T-helper 17 cell (primary cell): Measurements from ENCODE around the gene KCNIP4. TPM values are rescaled to one million over a fixed set of nuclear protein-coding genes. Genes with fewer than 3 reads are reported as not detected.

ENCODE experiments used
- ATAC-seq: fragments of 150-1000 bp; cut with Tn5 transposase; 2 replicates; pipeline ENCODE4 v1.10.0; 2021; ENCODE audit warnings: mild to moderate bottlenecking, moderate library complexity
- DNase-seq, 3 donors: peaks; one replicate each; pipeline versions ENCODE4 v3.0.0 to v3.0.0-alpha.2; 2020 to 2021
- H3K9me3 ChIP-seq: one replicate; pipeline ENCODE4 v1.7.0; 2013; ENCODE audit warnings: low read length, mild to moderate bottlenecking; ENCODE audit not compliant: control insufficient read depth, poor library complexity, severe bottlenecking
- H3K27ac Mint-ChIP-seq: one replicate; pipeline ENCODE4 v1.8.0; 2022; ENCODE audit warnings: mild to moderate bottlenecking, moderate library complexity, mixed read lengths
- H3K27me3 Mint-ChIP-seq: one replicate; pipeline ENCODE4 v1.8.0; 2022; ENCODE audit warnings: mixed read lengths
- H3K36me3 Mint-ChIP-seq: one replicate; pipeline ENCODE4 v1.8.0; 2022; ENCODE audit warnings: low read depth, mixed read lengths
- H3K4me1 Mint-ChIP-seq: one replicate; pipeline ENCODE4 v1.8.0; 2022; ENCODE audit warnings: mild to moderate bottlenecking, mixed read lengths
- H3K4me3 Mint-ChIP-seq: one replicate; pipeline ENCODE4 v1.8.0; 2022; ENCODE audit warnings: mild to moderate bottlenecking, moderate library complexity, mixed read lengths
- total RNA-seq, 4 donors: library from RNA in 2 of 4; stranded (reverse) in 2 of 4; gene quantifications; one replicate each; pipeline ENCODE4 v1.2.3 and lab custom pipeline; 2022 to 2026

The KCNIP4 gene
- total RNA-seq, 2 donors from 2014 or later: not detected

- Mint-ChIP-seq H3K27me3 (peaks cover 28% of the 10 kb centered on the region), H3K36me3 (no peaks in the 10 kb centered on the region), H3K4me3 (no peak overlapping the region), H3K27ac (no peak overlapping the region), H3K4me1 (peaks cover 2% of the 10 kb centered on the region)
- ATAC-seq (no peak), DNase-seq (no peak)
- H3K9me3 ChIP-seq: no peaks in the 10 kb centered on the region
Measured at GRCh38 chr4:20684852-20685763, 1263.5 kb downstream of the KCNIP4 start.

GRCh38 chr4:20683766-20684165 lies 1264.8 kb downstream of the KCNIP4 start:
- Mint-ChIP-seq H3K27me3 (peaks cover 22% of the 10 kb centered on the region), H3K4me3 (no peak overlapping the region), H3K36me3 (no peaks in the 10 kb centered on the region), H3K4me1 (peaks cover 2% of the 10 kb centered on the region), H3K27ac (no peak overlapping the region)
- DNase-seq (no peak), ATAC-seq (no peak)
- no peaks in the 10 kb centered on the region for H3K9me3 ChIP-seq

GRCh38 chr4:20682853-20683252 lies 1265.7 kb downstream of the KCNIP4 start:
- Mint-ChIP-seq H3K36me3 (no peaks in the 10 kb centered on the region), H3K27ac (no peak overlapping the region), H3K4me1 (peaks cover 2% of the 10 kb centered on the region), H3K4me3 (no peak overlapping the region), H3K27me3 (peaks cover 31% of the 10 kb centered on the region)
- no peak for ATAC-seq
- no peak for DNase-seq
- H3K9me3 ChIP-seq: no peaks in the 10 kb centered on the region

GRCh38 chr4:20681271-20681670 lies 1267.3 kb downstream of the KCNIP4 start:
- DNase-seq: no peak
- H3K9me3 ChIP-seq: no peaks in the 10 kb centered on the region
- no peak overlapping the region for H3K27ac Mint-ChIP-seq
- no peaks in the 10 kb centered on the region for H3K36me3 Mint-ChIP-seq
- no peak overlapping the region for H3K4me3 Mint-ChIP-seq
- H3K4me1 Mint-ChIP-seq: peaks cover 2% of the 10 kb centered on the region
- H3K27me3 Mint-ChIP-seq: peaks cover 47% of the 10 kb centered on the region
- ATAC-seq: no peak

GRCh38 chr4:20680736-20681135 lies 1267.8 kb downstream of the KCNIP4 start:
- DNase-seq (no peak), ATAC-seq (no peak)
- Mint-ChIP-seq H3K4me3 (no peak overlapping the region), H3K27me3 (peaks cover 52% of the 10 kb centered on the region), H3K36me3 (no peaks in the 10 kb centered on the region), H3K27ac (no peak overlapping the region), H3K4me1 (peaks cover 2% of the 10 kb centered on the region)
- no peaks in the 10 kb centered on the region for H3K9me3 ChIP-seq

GRCh38 chr4:20679951-20680350 lies 1268.6 kb downstream of the KCNIP4 start:
- Mint-ChIP-seq H3K36me3 (no peaks in the 10 kb centered on the region), H3K4me3 (no peak overlapping the region), H3K27ac (no peak overlapping the region), H3K4me1 (peaks cover 2% of the 10 kb centered on the region), H3K27me3 (peaks cover 54% of the 10 kb centered on the region)
- DNase-seq: no peak
- ATAC-seq: no peak
- no peaks in the 10 kb centered on the region for H3K9me3 ChIP-seq
